ENCODE results near the gene SEMA5B. TPM values are rescaled to one million over a fixed set of nuclear protein-coding genes. Genes with fewer than 3 reads are reported as not detected.

The SEMA5B gene
- total RNA-seq, 1 experiment from 2014 or later, result not detected

GRCh38 chr3:123019591-123019990, 8.0 kb downstream of the SEMA5B start:
- POLR2A ChIA-PET, result interaction anchor here (0.5 kb wide), 1 partner anchor 17 kb away, joined by 3 read pairs; no protein-coding TSS in a partner anchor
- TF ChIP-seq, protein P1, sequence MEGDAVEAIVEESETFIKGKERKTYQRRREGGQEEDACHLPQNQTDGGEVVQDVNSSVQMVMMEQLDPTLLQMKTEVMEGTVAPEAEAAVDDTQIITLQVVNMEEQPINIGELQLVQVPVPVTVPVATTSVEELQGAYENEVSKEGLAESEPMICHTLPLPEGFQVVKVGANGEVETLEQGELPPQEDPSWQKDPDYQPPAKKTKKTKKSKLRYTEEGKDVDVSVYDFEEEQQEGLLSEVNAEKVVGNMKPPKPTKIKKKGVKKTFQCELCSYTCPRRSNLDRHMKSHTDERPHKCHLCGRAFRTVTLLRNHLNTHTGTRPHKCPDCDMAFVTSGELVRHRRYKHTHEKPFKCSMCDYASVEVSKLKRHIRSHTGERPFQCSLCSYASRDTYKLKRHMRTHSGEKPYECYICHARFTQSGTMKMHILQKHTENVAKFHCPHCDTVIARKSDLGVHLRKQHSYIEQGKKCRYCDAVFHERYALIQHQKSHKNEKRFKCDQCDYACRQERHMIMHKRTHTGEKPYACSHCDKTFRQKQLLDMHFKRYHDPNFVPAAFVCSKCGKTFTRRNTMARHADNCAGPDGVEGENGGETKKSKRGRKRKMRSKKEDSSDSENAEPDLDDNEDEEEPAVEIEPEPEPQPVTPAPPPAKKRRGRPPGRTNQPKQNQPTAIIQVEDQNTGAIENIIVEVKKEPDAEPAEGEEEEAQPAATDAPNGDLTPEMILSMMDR (IDR thresholded peaks at IDR 0.05; ENCODE audit: unreplicated experiment), result no peak
- no peak for DNase-seq (ENCODE audit: unreplicated experiment)
- CTCF ChIA-PET, result interaction anchor here (0.6 kb wide), 1 partner anchor 77 kb away, joined by 4 read pairs; no protein-coding TSS in a partner anchor
- no peak overlapping the region for H3K4me3 Mint-ChIP-seq (ENCODE audit: unreplicated experiment)
- H3K36me3 Mint-ChIP-seq (ENCODE audit: insufficient read depth, unreplicated experiment), result peaks cover 6% of the 10 kb centered on the region
- no TSS peak for BruUV-seq (replicated peaks)
- no peak overlapping the region for H3K27ac Mint-ChIP-seq (ENCODE audit: low read depth, unreplicated experiment)
- intact Hi-C loops (cut with micrococcal nuclease), result no loop called here
- no peaks in the 10 kb centered on the region for H3K9me3 Mint-ChIP-seq (ENCODE audit: unreplicated experiment)
- H3K27me3 Mint-ChIP-seq (ENCODE audit: insufficient read depth, unreplicated experiment), result peaks cover 69% of the 10 kb centered on the region
- H3K4me1 Mint-ChIP-seq (ENCODE audit: insufficient read depth, unreplicated experiment), result no peaks in the 10 kb centered on the region

DNA sequence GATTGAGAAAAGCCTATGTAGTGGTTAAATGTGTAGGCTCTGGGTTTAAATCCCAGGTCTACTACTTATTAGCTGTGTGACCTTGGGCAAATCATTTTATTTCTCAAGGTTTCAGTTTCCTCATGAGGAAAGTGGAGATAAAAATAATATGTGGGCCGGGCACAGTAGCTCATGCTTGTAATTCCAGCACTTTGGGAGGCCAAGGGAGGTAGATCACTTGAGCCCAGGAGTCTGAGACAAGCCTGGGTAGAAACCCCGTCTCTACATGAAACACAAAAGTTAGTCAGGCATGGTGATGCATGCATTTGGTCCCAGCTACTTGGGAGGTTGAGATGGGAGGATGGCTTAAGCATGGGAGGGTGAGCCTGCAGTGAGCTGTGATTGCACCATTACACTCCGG, 8.4 kb downstream of the SEMA5B start:
- no peaks in the 10 kb centered on the region for H3K4me1 Mint-ChIP-seq (ENCODE audit: insufficient read depth, unreplicated experiment)
- no TSS peak for BruUV-seq (replicated peaks)
- peaks cover 70% of the 10 kb centered on the region for H3K27me3 Mint-ChIP-seq (ENCODE audit: insufficient read depth, unreplicated experiment)
- ChIA-PET POLR2A (interaction anchor here (0.5 kb wide), 1 partner anchor 18 kb away, joined by 3 read pairs; no protein-coding TSS in a partner anchor), CTCF (interaction anchor here (0.6 kb wide), 1 partner anchor 76 kb away, joined by 4 read pairs; no protein-coding TSS in a partner anchor)
- H3K27ac Mint-ChIP-seq (ENCODE audit: low read depth, unreplicated experiment), result no peak overlapping the region
- TF ChIP-seq, protein P1 (IDR thresholded peaks at IDR 0.05; ENCODE audit: unreplicated experiment), result no peak
- intact Hi-C loops (cut with micrococcal nuclease), result no loop called here
- DNase-seq (ENCODE audit: unreplicated experiment), result no peak
- no peak overlapping the region for H3K4me3 Mint-ChIP-seq (ENCODE audit: unreplicated experiment)
- H3K9me3 Mint-ChIP-seq (ENCODE audit: unreplicated experiment), result no peaks in the 10 kb centered on the region
- H3K36me3 Mint-ChIP-seq (ENCODE audit: insufficient read depth, unreplicated experiment), result peaks cover 6% of the 10 kb centered on the region

GRCh38 chr3:123018683-123019082, 8.9 kb downstream of the SEMA5B start:
- no peaks in the 10 kb centered on the region for H3K4me1 Mint-ChIP-seq (ENCODE audit: insufficient read depth, unreplicated experiment)
- no peak for DNase-seq (ENCODE audit: unreplicated experiment)
- intact Hi-C loops (cut with micrococcal nuclease), result no loop called here
- H3K36me3 Mint-ChIP-seq (ENCODE audit: insufficient read depth, unreplicated experiment), result peaks cover 6% of the 10 kb centered on the region
- TF ChIP-seq, protein P1 (IDR thresholded peaks at IDR 0.05; ENCODE audit: unreplicated experiment), result no peak
- ChIA-PET POLR2A (interaction anchor here (0.7 kb wide), 1 partner anchor 160 kb away, joined by 3 read pairs; no protein-coding TSS in a partner anchor), CTCF (interaction anchor here (0.6 kb wide), 1 partner anchor 454 kb away, joined by 4 read pairs; no protein-coding TSS in a partner anchor)
- BruUV-seq (replicated peaks), result no TSS peak
- no peak overlapping the region for H3K27ac Mint-ChIP-seq (ENCODE audit: low read depth, unreplicated experiment)
- no peaks in the 10 kb centered on the region for H3K9me3 Mint-ChIP-seq (ENCODE audit: unreplicated experiment)
- peaks cover 70% of the 10 kb centered on the region for H3K27me3 Mint-ChIP-seq (ENCODE audit: insufficient read depth, unreplicated experiment)
- no peak overlapping the region for H3K4me3 Mint-ChIP-seq (ENCODE audit: unreplicated experiment)

GRCh38 chr3:123015596-123015995, 12.0 kb downstream of the SEMA5B start:
- Mint-ChIP-seq H3K4me3 (ENCODE audit: unreplicated experiment) (no peak overlapping the region), H3K9me3 (ENCODE audit: unreplicated experiment) (no peaks in the 10 kb centered on the region), H3K4me1 (ENCODE audit: insufficient read depth, unreplicated experiment) (no peaks in the 10 kb centered on the region), H3K27me3 (ENCODE audit: insufficient read depth, unreplicated experiment) (peaks cover 42% of the 10 kb centered on the region), H3K36me3 (ENCODE audit: insufficient read depth, unreplicated experiment) (peaks cover 11% of the 10 kb centered on the region), H3K27ac (ENCODE audit: low read depth, unreplicated experiment) (no peak overlapping the region)
- no TSS peak for BruUV-seq (replicated peaks)
- DNase-seq (ENCODE audit: unreplicated experiment), result peak; percentile 26
- POLR2A ChIA-PET, result no interaction called here
- intact Hi-C loops (cut with micrococcal nuclease), result no loop called here
- CTCF ChIA-PET, result interaction anchor here (0.5 to 3.6 kb wide), 4 partner anchors 8 to 295 kb away, joined by 3 to 14 read pairs (median 6); no protein-coding TSS in a partner anchor
- TF ChIP-seq, protein P1 (IDR thresholded peaks at IDR 0.05; ENCODE audit: unreplicated experiment), result peak; percentile 7

All from MCF 10A (cell line).